Measurements from ENCODE around the gene HSF5. TPM values are rescaled to one million over a fixed set of nuclear protein-coding genes. Genes with fewer than 3 reads are reported as not detected.
A peak's percentile ranks its signal among the peaks of the same experiment; 100 is the strongest.

HSF5 gene
- total RNA-seq, 1 donor from 2014 or later: not detected

DNA sequence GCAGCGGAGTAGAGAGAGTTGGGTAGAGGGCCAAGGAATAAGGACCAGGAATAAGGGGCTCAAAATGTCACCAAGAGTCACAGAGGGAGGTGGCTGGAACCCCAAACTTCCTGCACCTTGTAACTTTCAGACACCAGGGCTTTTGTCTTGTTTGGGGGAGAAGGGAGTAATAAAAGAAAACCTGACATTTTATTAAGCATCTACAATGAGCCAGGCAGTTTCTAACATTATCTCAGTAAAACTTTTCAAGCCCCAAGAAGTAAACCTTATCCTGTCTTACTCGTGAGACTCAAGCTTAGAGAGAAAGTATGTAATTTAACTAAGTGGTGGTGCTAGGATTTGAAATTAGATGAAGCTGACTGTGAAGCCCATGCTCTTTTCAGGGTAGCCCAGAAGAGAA lies 27.1 kb upstream of the HSF5 start:
- no peaks in the 10 kb centered on the region for H3K27me3 ChIP-seq (ENCODE audit: control insufficient read depth, insufficient read depth, low read length)
- no peak for DNase-seq (ENCODE audit: low read depth)
- H3K4me3 ChIP-seq (ENCODE audit: low read depth, low read length): no peak overlapping the region
- TF ChIP-seq, protein P1, sequence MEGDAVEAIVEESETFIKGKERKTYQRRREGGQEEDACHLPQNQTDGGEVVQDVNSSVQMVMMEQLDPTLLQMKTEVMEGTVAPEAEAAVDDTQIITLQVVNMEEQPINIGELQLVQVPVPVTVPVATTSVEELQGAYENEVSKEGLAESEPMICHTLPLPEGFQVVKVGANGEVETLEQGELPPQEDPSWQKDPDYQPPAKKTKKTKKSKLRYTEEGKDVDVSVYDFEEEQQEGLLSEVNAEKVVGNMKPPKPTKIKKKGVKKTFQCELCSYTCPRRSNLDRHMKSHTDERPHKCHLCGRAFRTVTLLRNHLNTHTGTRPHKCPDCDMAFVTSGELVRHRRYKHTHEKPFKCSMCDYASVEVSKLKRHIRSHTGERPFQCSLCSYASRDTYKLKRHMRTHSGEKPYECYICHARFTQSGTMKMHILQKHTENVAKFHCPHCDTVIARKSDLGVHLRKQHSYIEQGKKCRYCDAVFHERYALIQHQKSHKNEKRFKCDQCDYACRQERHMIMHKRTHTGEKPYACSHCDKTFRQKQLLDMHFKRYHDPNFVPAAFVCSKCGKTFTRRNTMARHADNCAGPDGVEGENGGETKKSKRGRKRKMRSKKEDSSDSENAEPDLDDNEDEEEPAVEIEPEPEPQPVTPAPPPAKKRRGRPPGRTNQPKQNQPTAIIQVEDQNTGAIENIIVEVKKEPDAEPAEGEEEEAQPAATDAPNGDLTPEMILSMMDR (IDR thresholded peaks at IDR 0.05; ENCODE audit: insufficient read depth, low read length, severe bottlenecking): no peak
- peaks cover 6% of the 10 kb centered on the region for H3K36me3 ChIP-seq (ENCODE audit: control insufficient read depth, insufficient read depth, low read length)
- no peak for FAIRE-seq

DNA sequence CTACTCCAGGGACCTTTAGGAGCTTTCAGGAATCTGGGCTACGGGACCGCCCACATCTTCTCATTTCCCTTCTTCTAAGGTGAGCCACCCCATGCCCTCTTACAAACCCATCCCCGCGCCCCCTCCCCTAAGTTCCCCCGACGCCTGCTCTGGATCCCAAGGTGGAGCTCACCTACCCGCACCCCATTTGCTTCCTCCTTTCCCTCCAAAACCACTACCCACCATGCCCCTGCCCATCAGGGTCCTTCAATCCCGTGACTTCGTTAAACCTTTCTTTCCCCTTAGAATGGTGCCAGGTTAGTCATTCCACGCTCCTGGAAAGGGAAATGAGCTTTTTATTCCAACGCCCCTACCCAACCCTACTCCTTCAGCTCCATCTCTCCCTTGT lies 26.6 kb upstream of the HSF5 start:
- TF ChIP-seq, protein P1 (IDR thresholded peaks at IDR 0.05; ENCODE audit: insufficient read depth, low read length, severe bottlenecking): no peak
- H3K36me3 ChIP-seq (ENCODE audit: control insufficient read depth, insufficient read depth, low read length): peaks cover 6% of the 10 kb centered on the region
- DNase-seq (ENCODE audit: low read depth): no peak
- H3K27me3 ChIP-seq (ENCODE audit: control insufficient read depth, insufficient read depth, low read length): no peaks in the 10 kb centered on the region
- H3K4me3 ChIP-seq (ENCODE audit: low read depth, low read length): peak overlapping the region; percentile 71
- no peak for FAIRE-seq

DNA sequence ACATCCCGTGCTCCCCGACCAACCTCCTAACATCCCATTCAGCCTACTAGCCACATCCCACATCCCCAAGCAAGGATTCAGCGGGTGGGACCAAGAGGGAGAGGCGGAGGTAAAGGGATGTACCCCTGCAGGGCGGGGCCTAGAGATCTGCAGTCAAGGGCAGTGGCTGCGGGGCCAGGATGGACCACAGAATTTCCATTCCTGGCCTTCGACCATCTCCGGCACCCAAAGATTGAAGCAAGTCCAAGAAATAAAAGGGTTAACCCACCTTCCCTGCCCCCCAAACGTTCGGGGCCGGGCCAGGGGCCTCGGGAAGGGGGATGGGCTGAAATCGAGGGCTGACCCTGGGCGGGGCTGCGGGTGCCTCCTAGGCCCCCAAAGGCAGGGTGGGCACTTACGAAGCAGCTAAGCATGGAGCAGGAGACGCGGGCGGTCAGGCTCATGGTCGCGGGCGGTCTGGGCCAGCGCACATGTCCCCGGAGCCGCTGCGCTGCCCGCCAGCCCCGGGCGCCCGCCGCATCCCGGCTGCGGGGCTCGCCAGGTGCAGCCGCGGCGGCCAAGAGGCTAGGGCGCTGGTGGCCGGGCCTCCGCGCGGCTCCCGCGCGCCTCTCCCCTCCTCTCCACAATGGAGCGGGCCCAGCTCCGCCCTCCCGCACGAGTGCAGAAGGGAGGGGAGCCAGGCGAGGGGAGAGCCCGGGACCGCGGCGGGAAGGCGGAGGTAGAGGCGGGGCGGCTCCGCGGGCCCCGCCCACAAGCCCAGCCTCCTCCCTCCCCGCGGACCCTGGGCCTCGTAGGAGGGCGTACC lies 26.0 kb upstream of the HSF5 start, which contains the start of gene MTMR4:
Gene MTMR4, minus strand, starts transcription at position 674 of the 805 bp plus-strand sequence. Its CDS starts 231 bp downstream, at position 443.
- no peaks in the 10 kb centered on the region for H3K27me3 ChIP-seq (ENCODE audit: control insufficient read depth, insufficient read depth, low read length)
- DNase-seq (ENCODE audit: low read depth): peak; percentile 53

DNA sequence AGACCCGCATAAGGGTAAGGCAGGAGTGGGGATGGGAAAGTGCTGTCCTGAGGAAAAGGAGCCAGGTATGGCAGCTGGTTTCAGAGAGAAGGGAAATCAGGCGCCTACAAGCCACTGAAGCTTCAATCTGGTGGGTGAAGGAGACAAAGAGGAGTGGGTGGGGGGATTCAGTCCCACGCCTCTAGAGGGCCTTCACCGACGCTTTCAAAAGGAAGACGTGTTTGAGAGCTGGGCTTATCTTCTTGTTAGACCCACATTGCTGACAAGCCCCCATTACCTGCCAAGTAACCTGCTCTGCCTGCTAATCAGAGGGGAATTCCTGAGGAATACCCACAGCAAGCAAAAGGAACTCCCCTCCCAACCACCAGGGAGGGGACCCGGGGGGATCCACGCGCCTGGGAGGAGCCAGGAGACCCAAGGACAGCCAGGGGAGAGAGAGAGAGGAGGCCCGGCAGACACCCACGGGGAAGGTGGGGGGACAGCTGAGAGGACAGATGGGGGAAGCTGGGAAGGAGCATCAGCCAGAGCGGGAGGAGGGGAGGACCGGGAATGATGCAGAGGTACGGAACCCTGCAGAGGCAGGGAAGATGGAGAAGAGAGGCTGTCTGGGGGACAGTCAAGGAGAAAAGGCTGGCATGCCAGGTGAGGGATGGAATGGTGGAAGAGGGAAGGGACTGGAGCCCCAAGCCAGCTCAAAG lies 25.2 kb upstream of the HSF5 start:
- TF ChIP-seq, protein P1 (IDR thresholded peaks at IDR 0.05; ENCODE audit: insufficient read depth, low read length, severe bottlenecking): no peak
- no peaks in the 10 kb centered on the region for H3K27me3 ChIP-seq (ENCODE audit: control insufficient read depth, insufficient read depth, low read length)
- FAIRE-seq (no peak), DNase-seq (ENCODE audit: low read depth) (no peak)
- peaks cover 10% of the 10 kb centered on the region for H3K36me3 ChIP-seq (ENCODE audit: control insufficient read depth, insufficient read depth, low read length)
- peak overlapping the region; percentile 71 for H3K4me3 ChIP-seq (ENCODE audit: low read depth, low read length)

More for the DNA sequence above, 26.0 kb upstream of the HSF5 start, which contains the start of gene MTMR4:
- TF ChIP-seq, protein P1 (IDR thresholded peaks at IDR 0.05; ENCODE audit: insufficient read depth, low read length, severe bottlenecking): no peak
- Histone ChIP-seq H3K4me3 (ENCODE audit: low read depth, low read length) (peak within 1 kb of the TSS; percentile 71), H3K36me3 (ENCODE audit: control insufficient read depth, insufficient read depth, low read length) (peaks cover 6% of the 10 kb centered on the region)
- no peak for FAIRE-seq

DNA sequence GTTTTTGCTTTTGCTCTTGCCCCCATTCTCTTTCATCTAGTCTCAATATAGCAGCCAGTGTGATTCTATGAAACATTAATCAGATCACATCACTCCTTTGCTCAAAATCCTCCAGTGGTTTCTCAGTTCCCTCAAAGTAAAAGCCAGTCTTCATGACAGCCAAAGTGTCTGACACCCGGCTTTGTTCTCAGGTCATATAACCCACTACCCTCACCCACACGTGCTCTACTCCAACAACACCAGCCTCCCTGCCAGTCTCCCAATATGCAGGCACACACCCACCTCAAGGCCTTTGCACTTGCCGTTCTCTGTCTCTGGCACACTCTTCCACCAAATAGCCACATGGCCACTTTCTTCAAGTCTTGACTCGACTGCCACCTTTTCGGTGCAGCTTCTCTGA lies 21.9 kb upstream of the HSF5 start:
- FAIRE-seq (no peak), DNase-seq (ENCODE audit: low read depth) (no peak)
- Histone ChIP-seq H3K27me3 (ENCODE audit: control insufficient read depth, insufficient read depth, low read length) (no peaks in the 10 kb centered on the region), H3K4me3 (ENCODE audit: low read depth, low read length) (no peak overlapping the region), H3K36me3 (ENCODE audit: control insufficient read depth, insufficient read depth, low read length) (peaks cover 18% of the 10 kb centered on the region)
- TF ChIP-seq, protein P1 (IDR thresholded peaks at IDR 0.05; ENCODE audit: insufficient read depth, low read length, severe bottlenecking): no peak
